Effector memory CD8-positive, alpha-beta T cell (primary cell): ENCODE measurements around the gene CSE1L.
A peak's percentile ranks its signal among the peaks of the same experiment; 100 is the strongest.
"Not testable (repeated sequence)": the region's sequence is repeated elsewhere in the genome, so short reads cannot be mapped to it uniquely, and the experiment has no call there.

Experiments used
- ATAC-seq: fragments of 150-1000 bp; cut with Tn5 transposase; replicated peaks from 2 replicates; pipeline ENCODE4 v1.10.0; 2021; ENCODE audit warnings: mild to moderate bottlenecking, moderate library complexity
- DNase-seq, 3 experiments: peaks; one replicate each; pipeline ENCODE4 v3.0.0; 2021
- H3K27ac Mint-ChIP-seq, 2 donors: one replicate each; pipeline ENCODE4 v1.8.0; 2022; ENCODE audit warnings: mild to moderate bottlenecking in 2 of 2, mixed read lengths in 2 of 2, moderate library complexity in 2 of 2
- H3K27me3 Mint-ChIP-seq, 2 donors: one replicate each; pipeline ENCODE4 v1.8.0; 2022; ENCODE audit warnings: mixed read lengths in 2 of 2
- H3K36me3 Mint-ChIP-seq: one replicate; pipeline ENCODE4 v1.8.0; 2022; ENCODE audit warnings: mild to moderate bottlenecking, moderate library complexity, mixed read lengths; ENCODE audit not compliant: insufficient read depth
- H3K4me1 Mint-ChIP-seq, 2 donors: one replicate each; pipeline ENCODE4 v1.8.0; 2022; ENCODE audit warnings: low read depth in 2 of 2, mixed read lengths in 2 of 2
- H3K4me3 Mint-ChIP-seq, 2 donors: one replicate each; pipeline ENCODE4 v1.8.0; 2022; ENCODE audit warnings: mild to moderate bottlenecking in 2 of 2, mixed read lengths in 2 of 2, moderate library complexity in 2 of 2
- H3K9me3 Mint-ChIP-seq, 2 donors: one replicate each; pipeline ENCODE4 v1.8.0; 2022; ENCODE audit warnings: mixed read lengths in 2 of 2

The CSE1L gene

DNA sequence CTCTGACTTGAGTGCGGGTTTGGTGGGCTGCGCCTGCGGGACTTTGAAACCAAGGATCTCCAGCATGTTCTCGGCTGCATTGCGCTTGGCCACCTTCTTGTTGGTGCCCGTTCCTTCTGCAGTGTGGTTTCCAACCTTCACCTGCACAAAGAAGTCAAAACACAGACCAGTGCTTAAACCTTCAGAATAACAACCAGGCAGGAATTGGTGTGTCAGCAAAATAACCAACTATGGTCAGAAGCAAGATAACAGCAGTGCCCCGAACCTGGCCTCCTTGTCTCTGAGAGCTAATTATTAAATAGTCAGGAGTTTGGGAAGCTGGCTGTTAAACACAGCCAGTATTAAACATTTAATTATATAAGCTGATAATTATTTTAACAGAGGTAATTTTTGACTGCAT, 73.9 kb downstream of the CSE1L start:
- no peak overlapping the region for H3K4me3 Mint-ChIP-seq
- H3K9me3 Mint-ChIP-seq: no peaks in the 10 kb centered on the region
- H3K4me1 Mint-ChIP-seq: peaks cover 0 to 10% of the 10 kb centered on the region in 2 donors
- peak overlapping the region in 1 of 2 donors; percentile 25 for H3K27ac Mint-ChIP-seq
- DNase-seq: no peak
- no peak for ATAC-seq
- H3K36me3 Mint-ChIP-seq: peaks cover 91% of the 10 kb centered on the region
- no peaks in the 10 kb centered on the region for H3K27me3 Mint-ChIP-seq

DNA sequence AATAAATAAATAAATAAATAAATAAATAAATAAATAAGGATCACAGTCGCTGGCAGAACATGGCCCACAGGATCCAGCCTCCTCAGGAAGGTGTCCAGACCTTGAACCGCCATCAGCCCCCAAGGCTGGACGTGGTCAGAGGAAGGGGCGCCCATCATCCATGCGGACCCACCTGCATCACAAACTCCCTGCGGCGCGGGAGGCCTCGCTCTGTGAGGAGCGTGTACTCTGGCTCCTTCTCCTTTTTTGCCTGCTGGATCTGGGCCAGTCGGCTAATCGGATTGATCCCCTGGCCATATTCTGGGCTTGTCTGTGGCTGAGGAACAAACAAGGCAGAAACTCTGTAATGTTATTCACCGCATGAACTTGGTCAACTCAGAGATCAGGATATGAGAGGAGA, 76.8 kb downstream of the CSE1L start:
- peaks cover 0 to 10% of the 10 kb centered on the region in 2 donors for H3K4me1 Mint-ChIP-seq
- no peaks in the 10 kb centered on the region for H3K27me3 Mint-ChIP-seq
- DNase-seq (no peak), ATAC-seq (no peak)
- no peak overlapping the region for H3K4me3 Mint-ChIP-seq
- no peaks in the 10 kb centered on the region for H3K9me3 Mint-ChIP-seq
- no peak overlapping the region for H3K27ac Mint-ChIP-seq
- peaks cover 85% of the 10 kb centered on the region for H3K36me3 Mint-ChIP-seq

DNA sequence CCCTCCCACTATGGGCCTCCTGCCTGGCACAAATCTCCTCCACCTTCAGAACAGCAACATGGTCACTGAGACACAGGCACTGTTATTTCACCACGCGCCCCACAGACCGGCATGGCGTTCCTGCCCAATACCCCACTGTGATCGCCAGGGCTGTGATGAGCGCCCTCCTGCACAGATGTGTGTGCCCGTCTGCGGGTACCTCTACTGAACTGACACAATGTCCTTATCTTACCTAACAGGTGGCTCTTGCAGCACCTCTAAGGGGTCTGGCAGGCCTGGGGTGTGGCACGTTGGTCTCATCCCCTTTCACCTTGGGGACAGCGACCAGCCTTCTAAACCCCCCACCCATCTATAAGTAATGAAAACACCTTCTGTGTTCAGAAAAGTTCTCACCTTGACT, 77.9 kb downstream of the CSE1L start:
- H3K36me3 Mint-ChIP-seq: peaks cover 75% of the 10 kb centered on the region

DNA sequence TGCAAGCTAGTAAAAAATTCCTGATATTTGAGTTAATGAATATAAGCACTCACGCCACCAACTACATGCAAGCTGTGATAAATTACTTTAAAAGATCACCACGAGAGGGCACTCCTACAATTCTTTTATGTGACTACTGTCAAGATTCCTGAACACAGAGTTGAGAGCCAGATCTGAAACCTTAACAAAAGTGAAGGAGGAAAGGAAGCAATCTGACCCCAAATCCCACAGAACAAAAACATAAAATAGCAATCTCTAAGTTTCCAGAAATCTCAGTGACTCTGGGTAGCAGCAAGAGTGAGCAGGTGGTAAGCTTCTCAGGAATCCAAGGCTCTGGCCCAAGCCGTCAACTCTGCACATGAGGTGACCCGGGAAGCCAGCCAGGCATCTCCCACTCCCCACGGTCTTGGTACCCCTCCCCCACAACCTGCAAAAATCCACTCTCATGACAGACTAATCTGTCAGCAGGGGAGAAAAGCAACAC, 86.9 kb downstream of the CSE1L start:
- DNase-seq: peak; percentile 12 to 39 (median 35)

More for the DNA sequence above, 77.9 kb downstream of the CSE1L start:
- Mint-ChIP-seq H3K4me3 (no peak overlapping the region), H3K9me3 (no peaks in the 10 kb centered on the region), H3K27ac (peak overlapping the region in 1 of 2 donors; percentile 76), H3K27me3 (no peaks in the 10 kb centered on the region), H3K4me1 (peaks cover 0 to 10% of the 10 kb centered on the region in 2 donors)
- DNase-seq (no peak), ATAC-seq (no peak)

GRCh38 chr20:49133571-49133970, 87.5 kb downstream of the CSE1L start:
- H3K9me3 Mint-ChIP-seq: no peaks in the 10 kb centered on the region
- DNase-seq (no peak), ATAC-seq (no peak)
- H3K27ac Mint-ChIP-seq: peak overlapping the region; percentile 5 to 22
- H3K4me1 Mint-ChIP-seq: peaks cover 7 to 9% of the 10 kb centered on the region in 2 donors
- H3K27me3 Mint-ChIP-seq: no peaks in the 10 kb centered on the region
- no peak overlapping the region for H3K4me3 Mint-ChIP-seq
- peaks cover 57% of the 10 kb centered on the region for H3K36me3 Mint-ChIP-seq

More for the DNA sequence above, 86.9 kb downstream of the CSE1L start:
- Mint-ChIP-seq H3K9me3 (no peaks in the 10 kb centered on the region), H3K4me1 (peaks cover 6 to 7% of the 10 kb centered on the region in 2 donors), H3K4me3 (no peak overlapping the region), H3K27ac (peak overlapping the region in 1 of 2 donors; percentile 22), H3K27me3 (no peaks in the 10 kb centered on the region), H3K36me3 (peaks cover 57% of the 10 kb centered on the region)
- ATAC-seq: peak; percentile 59

- H3K36me3 Mint-ChIP-seq: peaks cover 65% of the 10 kb centered on the region
- H3K4me1 Mint-ChIP-seq, H3K27me3 Mint-ChIP-seq: not testable (repeated sequence)
Measured at GRCh38 chr20:49134797-49135196, 88.7 kb downstream of the CSE1L start.

GRCh38 chr20:49136817-49137571, 90.9 kb downstream of the CSE1L start:
- Mint-ChIP-seq H3K36me3 (peaks cover 48% of the 10 kb centered on the region), H3K4me1 (peaks cover 6 to 9% of the 10 kb centered on the region in 2 donors), H3K27me3 (no peaks in the 10 kb centered on the region), H3K27ac (no peak overlapping the region), H3K4me3 (no peak overlapping the region), H3K9me3 (no peaks in the 10 kb centered on the region)
- no peak for DNase-seq
- ATAC-seq: no peak

More at GRCh38 chr20:49134797-49135196, 88.7 kb downstream of the CSE1L start:
- not testable (repeated sequence) for DNase-seq, H3K27ac Mint-ChIP-seq, H3K4me3 Mint-ChIP-seq, H3K9me3 Mint-ChIP-seq, ATAC-seq

GRCh38 chr20:49138431-49138830, 92.3 kb downstream of the CSE1L start:
- no peak for ATAC-seq
- no peak for DNase-seq
- Mint-ChIP-seq H3K27ac (no peak overlapping the region), H3K36me3 (peaks cover 46% of the 10 kb centered on the region), H3K4me1 (peaks cover 3 to 9% of the 10 kb centered on the region in 2 donors), H3K4me3 (no peak overlapping the region), H3K9me3 (no peaks in the 10 kb centered on the region), H3K27me3 (no peaks in the 10 kb centered on the region)

GRCh38 chr20:49140411-49140810, 94.3 kb downstream of the CSE1L start:
- Mint-ChIP-seq H3K4me3 (no peak overlapping the region), H3K36me3 (peaks cover 45% of the 10 kb centered on the region), H3K9me3 (no peaks in the 10 kb centered on the region), H3K27me3 (no peaks in the 10 kb centered on the region), H3K4me1 (peaks cover 7 to 12% of the 10 kb centered on the region in 2 donors), H3K27ac (peak overlapping the region in 1 of 2 donors; percentile 28)
- ATAC-seq: no peak
- DNase-seq: no peak

DNA sequence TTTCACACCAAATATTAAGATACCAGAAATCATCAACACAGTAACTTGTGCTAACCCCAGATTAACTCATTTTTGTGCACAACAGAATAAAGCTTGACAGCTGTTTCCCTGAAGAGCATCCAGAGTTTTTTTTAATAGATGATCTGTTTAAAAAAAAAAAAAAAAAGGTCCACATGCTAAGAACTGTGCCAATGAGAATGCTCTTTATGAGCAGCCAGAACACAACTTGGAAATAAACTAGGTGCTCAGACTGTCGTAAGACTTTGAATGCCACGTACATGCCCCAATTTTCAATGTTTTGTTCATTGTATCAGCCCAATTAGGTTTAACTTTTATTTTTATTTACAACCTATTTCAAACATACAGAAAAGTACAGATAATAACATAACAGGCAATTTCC, 94.7 kb downstream of the CSE1L start:
- Mint-ChIP-seq H3K27me3 (no peaks in the 10 kb centered on the region), H3K4me3 (no peak overlapping the region), H3K9me3 (no peaks in the 10 kb centered on the region), H3K4me1 (peaks cover 7 to 12% of the 10 kb centered on the region in 2 donors), H3K36me3 (peaks cover 48% of the 10 kb centered on the region), H3K27ac (no peak overlapping the region)
- DNase-seq: no peak
- no peak for ATAC-seq
